Measurements from ENCODE around the gene NEIL1.
"Not testable (repeated sequence)": the region's sequence is repeated elsewhere in the genome, so short reads cannot be mapped to it uniquely, and the experiment has no call there.

The NEIL1 gene

GRCh38 chr15:75358771-75359536 lies 12.1 kb downstream of the NEIL1 start:
- no peak for DNase-seq

GRCh38 chr15:75359537-75360250 lies 12.9 kb downstream of the NEIL1 start:
- DNase-seq: no peak

GRCh38 chr15:75360391-75360790 lies 13.6 kb downstream of the NEIL1 start:
- no peak for DNase-seq

DNA sequence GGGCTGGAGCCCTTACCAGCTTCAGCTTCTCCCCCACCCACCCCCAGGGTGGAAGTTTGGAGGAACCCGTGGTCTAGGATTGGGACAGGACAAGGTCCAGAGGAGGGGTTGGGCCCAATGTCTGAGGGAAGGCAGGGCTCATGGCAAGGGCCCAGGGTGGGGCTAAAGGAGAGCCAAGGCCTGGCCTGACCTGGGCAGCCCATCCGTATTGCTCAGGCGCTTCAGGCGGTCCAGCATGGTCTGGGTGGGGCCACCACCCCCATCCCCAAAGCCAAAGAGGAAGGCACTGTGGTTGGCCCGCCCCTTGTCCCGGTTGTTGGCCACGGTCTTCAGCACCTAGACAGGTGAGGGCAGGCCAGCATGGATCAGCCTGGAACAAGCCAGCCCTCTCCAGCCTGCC lies 14.0 kb downstream of the NEIL1 start:
- no peak for DNase-seq

DNA sequence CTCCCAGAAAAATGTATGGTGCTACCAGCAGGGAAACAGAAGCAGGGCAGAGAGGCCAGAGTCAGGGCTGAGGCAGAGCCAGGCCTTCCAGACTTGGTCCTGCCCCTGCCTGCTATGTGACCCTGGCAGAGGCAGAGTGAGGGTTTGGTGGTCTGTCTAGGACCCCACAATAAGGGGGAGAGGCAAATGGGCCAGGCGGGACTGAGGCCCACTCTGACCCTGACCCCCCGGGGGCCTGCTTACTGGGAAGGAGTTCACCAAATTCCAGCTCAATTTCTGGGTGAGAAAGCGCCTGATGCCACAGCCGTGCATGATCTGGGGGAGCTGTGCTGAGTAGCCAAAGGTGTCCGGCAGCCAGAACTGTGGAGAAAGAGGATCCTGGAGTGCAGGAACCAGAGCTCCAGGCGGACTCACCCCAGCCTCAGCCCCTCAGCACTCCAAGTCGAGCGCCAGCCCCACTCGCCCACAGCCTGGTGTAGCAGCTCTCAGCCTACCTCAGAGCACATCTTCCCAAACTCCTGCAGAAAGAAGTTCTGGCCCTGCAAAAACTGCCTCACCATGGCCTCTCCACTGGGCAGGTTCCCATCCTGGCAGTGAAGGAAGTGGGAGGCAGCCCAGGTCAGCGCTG lies 14.6 kb downstream of the NEIL1 start:
- DNase-seq: no peak

DNA sequence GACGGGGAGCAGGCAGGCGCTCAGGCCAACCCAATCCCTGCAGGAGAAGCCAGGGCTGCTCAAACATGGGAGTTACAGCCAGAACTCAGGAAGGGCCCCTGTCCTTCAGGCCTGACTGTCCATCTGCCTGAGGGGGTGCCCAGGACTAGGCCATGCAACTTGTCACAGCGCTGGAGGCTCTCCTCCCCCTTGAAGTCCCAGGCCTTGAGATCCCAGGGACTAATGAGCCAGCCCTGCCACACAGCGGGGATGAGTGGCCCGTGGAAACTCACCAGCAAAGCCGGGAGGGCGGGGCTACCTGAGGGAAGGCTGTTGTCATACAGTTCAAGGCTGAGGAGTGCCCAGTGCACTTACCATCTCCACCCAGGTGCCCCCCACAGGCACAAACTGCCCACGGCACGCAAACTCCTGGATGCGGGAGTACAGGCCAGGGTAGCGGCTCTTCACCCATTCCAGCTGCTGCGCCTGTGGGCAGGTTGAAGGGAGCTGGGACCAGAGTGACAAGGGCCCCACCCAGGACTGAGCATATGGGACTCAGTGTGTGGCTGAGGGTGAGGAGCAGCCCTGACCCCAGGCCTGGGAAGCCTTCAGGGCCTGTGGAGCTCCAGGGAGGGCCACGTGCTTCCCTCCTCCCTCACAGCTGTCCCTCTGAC lies 15.3 kb downstream of the NEIL1 start:
- DNase-seq: no peak

- DNase-seq: no peak
Measured at GRCh38 chr15:75362642-75363249, 15.9 kb downstream of the NEIL1 start.

- no peak for DNase-seq
Measured at GRCh38 chr15:75363786-75364185, 16.9 kb downstream of the NEIL1 start.

DNA sequence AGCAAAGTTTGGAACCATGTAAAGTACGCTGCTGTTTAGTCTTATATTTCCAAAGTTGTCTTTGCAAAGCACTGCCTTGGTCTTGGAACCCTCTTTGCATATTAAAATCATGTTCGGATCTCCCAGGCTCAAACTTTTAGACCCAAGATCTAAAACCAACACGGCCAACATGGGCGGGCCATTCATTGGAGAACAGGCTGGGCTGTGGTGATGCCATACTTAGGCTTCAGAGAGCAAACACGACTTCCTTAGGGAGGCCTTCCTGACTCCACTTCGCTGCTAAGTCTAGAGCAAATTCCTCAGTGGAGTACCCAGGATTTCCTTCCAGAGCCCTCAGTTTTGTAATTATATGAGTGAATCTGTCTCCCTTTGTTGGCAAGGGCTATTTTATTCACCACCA lies 18.0 kb downstream of the NEIL1 start:
- no peak for DNase-seq

DNA sequence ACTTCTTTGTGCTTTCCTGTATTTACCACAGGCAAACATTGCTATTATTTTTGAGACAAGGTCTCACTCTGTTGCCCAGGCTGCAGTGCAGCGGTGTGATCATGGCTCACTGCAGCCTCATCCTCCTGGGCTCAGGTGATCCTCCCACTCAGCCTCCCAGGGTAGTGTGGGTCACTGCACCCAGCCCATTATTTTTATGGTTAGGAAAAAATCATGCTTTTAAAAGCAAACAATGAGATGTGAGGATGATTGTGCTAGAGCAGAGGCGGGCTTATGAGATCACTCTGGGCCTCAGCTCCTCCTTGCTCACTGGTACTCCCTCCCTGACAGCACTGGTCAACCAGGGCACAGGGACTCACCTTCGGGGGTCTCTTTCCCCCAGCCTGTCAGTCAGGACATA lies 19.3 kb downstream of the NEIL1 start:
- DNase-seq: no peak

- DNase-seq: no peak
Measured at GRCh38 chr15:75367006-75367405, 20.2 kb downstream of the NEIL1 start.

DNA sequence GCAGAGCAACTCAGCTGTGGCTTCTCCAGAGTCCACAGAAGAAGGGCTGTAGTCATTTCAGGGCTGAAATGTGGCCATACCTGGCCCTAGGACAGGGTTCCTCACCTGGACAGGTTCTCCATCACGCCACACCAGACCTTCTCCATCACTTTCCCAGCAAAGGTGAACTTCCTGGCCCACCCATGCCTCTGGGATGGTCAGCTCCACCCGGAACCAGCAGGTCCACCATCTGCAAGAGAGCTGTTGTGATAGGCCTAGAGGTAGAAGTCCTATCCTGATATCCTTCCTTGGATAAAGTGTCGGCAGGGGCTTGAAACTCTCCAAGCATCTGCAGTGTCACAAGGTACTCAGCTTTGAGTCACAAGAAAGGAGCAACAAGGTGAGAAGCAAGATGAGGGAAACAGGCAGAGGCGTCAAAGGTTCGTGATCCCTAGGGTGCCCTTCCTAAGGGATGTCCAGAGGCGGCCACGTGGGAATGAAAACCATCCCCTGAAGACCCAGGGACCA lies 20.6 kb downstream of the NEIL1 start:
- DNase-seq: no peak

GRCh38 chr15:75367913-75368688 lies 21.3 kb downstream of the NEIL1 start, which contains the start of gene MAN2C1:
Gene MAN2C1 (minus strand): TSS chr15:75368607. CDS start chr15:75368583, 24 bp downstream.
- peak; percentile 96 for DNase-seq

DNA sequence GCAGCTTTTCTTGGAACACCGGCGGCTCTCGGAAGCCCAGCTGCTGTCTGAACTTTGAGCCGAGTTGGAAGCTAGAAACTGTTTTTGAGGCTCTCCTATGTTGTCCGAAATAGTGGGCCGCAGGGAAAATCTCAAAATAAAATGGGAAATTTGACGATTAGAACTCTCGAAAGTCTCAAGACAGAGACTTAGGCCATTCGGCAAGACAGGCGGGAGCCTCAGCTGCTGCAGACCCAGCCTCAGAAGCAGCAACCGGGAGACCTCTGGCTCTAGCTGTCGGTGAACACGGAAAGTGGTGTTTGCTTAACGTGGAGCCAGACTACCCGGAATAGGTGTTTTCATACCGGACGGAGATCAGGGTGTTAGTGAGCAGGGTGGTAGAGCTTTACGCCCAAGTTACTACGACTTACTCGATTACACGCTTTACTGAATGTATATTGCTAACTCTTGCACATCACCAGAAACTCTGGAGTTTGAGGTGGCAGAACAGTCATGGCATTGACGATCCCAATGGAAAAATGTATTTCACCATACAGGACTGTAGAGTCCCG lies 21.9 kb downstream of the NEIL1 start:
- DNase-seq: no peak

DNA sequence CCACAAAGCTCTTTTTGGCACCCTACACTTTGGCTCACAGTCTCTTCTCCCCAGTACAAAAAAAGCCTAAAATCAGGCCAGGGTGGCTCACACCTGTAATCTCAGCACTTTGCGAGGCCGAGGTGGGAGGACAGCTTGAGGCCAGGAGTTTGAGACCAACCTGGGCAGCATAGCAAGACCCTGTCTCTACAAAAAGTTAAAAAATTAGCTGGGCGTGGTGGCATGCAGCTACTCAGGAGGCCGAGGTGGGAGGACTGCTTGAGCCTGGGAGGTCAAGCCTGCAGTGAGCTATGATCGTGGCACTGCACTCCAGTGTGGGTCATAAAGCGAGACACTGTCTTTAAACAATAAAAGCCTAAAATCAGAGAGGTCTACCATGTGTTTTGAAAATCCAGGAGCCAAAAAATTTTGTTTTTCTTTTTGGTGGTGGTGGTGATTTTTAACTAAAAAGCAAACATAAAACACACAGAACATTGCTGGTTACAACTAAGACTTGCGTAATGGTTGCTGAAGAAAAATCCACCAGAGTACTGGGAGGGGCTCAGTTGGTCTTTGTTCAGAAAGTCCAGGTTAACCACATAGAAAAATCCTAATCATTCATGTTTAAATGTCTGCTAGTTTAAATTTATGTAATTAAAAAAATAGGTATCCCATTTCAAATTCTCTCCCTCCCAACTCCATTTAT lies 23.2 kb downstream of the NEIL1 start:
- DNase-seq: no peak

DNA sequence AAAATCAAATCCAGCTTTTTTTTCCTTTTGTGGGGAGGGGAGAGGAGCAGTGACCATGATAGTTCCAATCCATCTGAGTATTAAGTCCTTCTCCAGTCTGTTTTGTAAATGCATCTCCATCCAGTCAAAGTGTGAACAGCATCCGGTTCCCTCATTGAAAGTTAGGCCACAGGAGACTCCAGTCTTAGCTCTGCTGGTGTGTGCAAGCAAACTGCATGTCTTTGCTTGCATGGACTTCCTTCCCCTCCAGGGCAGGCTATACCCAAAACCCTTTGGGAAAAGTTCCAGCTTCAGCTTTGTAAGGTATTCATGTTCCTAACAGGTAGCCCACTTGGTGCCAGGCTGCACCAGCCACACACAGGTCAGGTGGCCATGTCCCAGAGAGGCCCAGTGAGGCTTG lies 24.6 kb downstream of the NEIL1 start:
- DNase-seq: no peak

GRCh38 chr15:75371901-75372688 lies 25.3 kb downstream of the NEIL1 start:
- no peak for DNase-seq

DNA sequence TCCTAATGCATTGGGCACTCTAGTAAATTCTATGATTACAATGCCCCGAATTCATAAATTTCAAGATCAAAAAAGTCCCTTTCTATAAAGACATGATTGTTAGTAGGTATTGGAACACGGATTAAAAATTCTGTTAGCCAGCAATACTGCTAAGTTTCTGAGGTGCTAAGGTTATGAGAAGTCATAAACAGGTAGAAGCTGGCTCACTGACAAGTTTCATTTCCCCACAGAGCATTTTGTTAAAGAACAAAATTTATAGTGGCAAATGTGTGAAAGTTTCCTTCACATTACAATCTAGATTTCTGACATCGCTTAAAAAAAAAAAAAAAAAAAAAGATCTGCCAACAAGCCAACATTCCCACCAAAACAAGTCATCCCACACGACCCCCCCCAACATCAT lies 33.9 kb downstream of the NEIL1 start:
- no peak for DNase-seq

DNA sequence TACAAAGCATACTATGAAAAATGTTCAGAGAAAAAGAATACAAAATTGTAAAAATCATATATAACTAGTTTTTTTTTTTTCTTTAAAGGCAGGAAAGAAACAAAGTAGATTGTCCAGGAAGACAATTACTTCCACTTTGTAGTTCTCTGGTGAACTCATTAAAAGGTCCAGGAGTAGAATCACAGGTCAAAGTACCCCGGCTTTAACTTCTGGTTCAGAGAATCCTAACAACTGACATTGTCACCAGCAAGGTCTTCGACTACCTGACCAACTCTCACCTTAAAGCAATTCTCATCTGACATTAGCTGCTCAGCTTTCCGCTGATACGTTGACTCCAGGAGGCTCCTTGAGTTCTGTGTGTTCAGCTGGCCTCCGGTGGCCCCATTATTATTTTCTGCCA lies 37.1 kb downstream of the NEIL1 start:
- not testable (repeated sequence) for DNase-seq

DNA sequence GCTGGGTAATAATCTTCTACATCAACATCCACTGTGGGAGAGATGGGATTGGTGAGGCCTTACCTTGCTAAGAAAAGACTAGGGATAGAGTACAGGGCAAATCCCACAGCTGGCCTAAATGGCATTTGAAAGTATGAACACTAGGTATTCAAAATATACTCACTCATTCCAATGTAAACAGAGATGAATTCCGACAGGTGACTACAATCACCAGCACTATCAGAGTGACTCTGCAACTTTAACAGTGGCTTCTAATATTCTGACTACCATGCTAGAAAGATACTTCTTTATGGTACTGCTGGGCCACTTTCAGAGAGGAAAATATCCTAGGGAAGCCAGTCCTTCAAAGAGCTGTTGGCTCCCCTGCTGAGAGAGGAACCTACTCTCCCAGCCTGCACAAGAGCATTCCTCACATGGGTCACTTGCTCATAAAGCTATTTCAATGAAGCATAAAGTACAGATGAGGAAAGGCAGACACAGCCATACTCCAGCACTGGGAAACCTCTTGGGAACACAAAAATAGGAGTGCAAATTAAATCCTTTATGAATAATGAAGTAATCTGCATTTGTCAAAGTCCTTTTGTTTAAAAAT lies 43.0 kb downstream of the NEIL1 start:
- DNase-seq: no peak
